Keratinocyte (primary cell): ENCODE results near the gene TBC1D22B. TPM values are rescaled to one million over a fixed set of nuclear protein-coding genes. Genes with fewer than 3 reads are reported as not detected.

Experiments
- DNase-seq: peaks from one replicate; pipeline ENCODE4 v3.0.0-alpha.2; 2011; ENCODE audit warnings: low read depth, missing footprints, low spot score
- FAIRE-seq: peaks from 2 replicates; lab custom pipeline; 2011; peaks lifted over from hg19 to GRCh38; lab: Jason Lieb, UNC
- H2AFZ ChIP-seq: 2 replicates; pipeline ENCODE4 v1.6.0; 2012; ENCODE audit warnings: low read length, control low read depth, inconsistent platforms; ENCODE audit not compliant: control insufficient read depth
- H3K27ac ChIP-seq: 2 replicates; pipeline ENCODE4 v1.5.1; 2011; ENCODE audit warnings: low read length; ENCODE audit not compliant: control insufficient read depth, insufficient read depth
- H3K27me3 ChIP-seq: 3 replicates; pipeline ENCODE4 v1.6.0; 2011; ENCODE audit warnings: low read length; ENCODE audit not compliant: control insufficient read depth, insufficient read depth; ENCODE audit errors: extremely low read depth
- H3K36me3 ChIP-seq, 2 experiments: 2 replicates in 1 of 2; 3 replicates in 1 of 2; pipeline ENCODE4 v1.5.1; 2011; ENCODE audit warnings: low read length in 2 of 2, mild to moderate bottlenecking in 1 of 2; ENCODE audit not compliant: control insufficient read depth in 2 of 2, insufficient read depth in 2 of 2; ENCODE audit errors: extremely low read depth in 1 of 2
- H3K4me1 ChIP-seq: 3 replicates; pipeline ENCODE4 v1.5.1; 2011; ENCODE audit warnings: low read length; ENCODE audit not compliant: control insufficient read depth, insufficient read depth; ENCODE audit errors: extremely low read depth
- H3K4me2 ChIP-seq: 3 replicates; pipeline ENCODE4 v1.6.0; 2011; ENCODE audit warnings: low read depth, low read length; ENCODE audit not compliant: control insufficient read depth, insufficient read depth; ENCODE audit errors: extremely low read depth
- H3K4me3 ChIP-seq, 3 experiments: fragments of 200-600 bp in 1 of 3; sonication (generic) in 1 of 3; 2 replicates in 2 of 3; 3 replicates in 1 of 3; pipeline ENCODE4 v1.5.1; 2011 to 2016; ENCODE audit warnings: low read length in 3 of 3, mild to moderate bottlenecking in 3 of 3, control low read depth in 2 of 3, inconsistent platforms in 1 of 3, low read depth in 1 of 3, mixed read lengths in 1 of 3, mixed run types in 1 of 3, moderate library complexity in 1 of 3; ENCODE audit not compliant: control insufficient read depth in 2 of 3, insufficient read depth in 2 of 3; ENCODE audit errors: extremely low read depth in 1 of 3
- H3K79me2 ChIP-seq: 2 replicates; pipeline ENCODE4 v1.6.0; 2012; ENCODE audit warnings: low read length; ENCODE audit not compliant: control insufficient read depth, insufficient read depth
- H3K9ac ChIP-seq: 3 replicates; pipeline ENCODE4 v1.6.0; 2011; ENCODE audit warnings: low read length; ENCODE audit not compliant: control insufficient read depth, insufficient read depth; ENCODE audit errors: extremely low read depth
- H3K9me1 ChIP-seq: 3 replicates; pipeline ENCODE4 v1.6.0; 2011; ENCODE audit warnings: low read length; ENCODE audit not compliant: control insufficient read depth, insufficient read depth; ENCODE audit errors: extremely low read depth
- H3K9me3 ChIP-seq: 2 replicates; pipeline ENCODE4 v1.5.1; 2012; ENCODE audit warnings: low read depth, low read length; ENCODE audit not compliant: control insufficient read depth
- H4K20me1 ChIP-seq: 3 replicates; pipeline ENCODE4 v1.6.0; 2011; ENCODE audit warnings: low read length; ENCODE audit not compliant: control insufficient read depth, insufficient read depth; ENCODE audit errors: extremely low read depth
- EZH2 ChIP-seq: IDR thresholded peaks from one replicate; pipeline ENCODE4 v1.6.1; 2012; ENCODE audit warnings: inconsistent platforms, mild to moderate bottlenecking, low read length, moderate library complexity
- dilution Hi-C: fragments of 300-500 bp; cut with MboI; formaldehyde crosslinking; loops from one replicate; pipeline ENCODE4 v1.7.0; 2020; ENCODE audit warnings: low sequenced_read_pairs; ENCODE audit not compliant: extremely low pct_ligation_motif_present
- polyA plus RNA-seq, 5 experiments: library from polyadenylated mRNA; depleted of rRNA in 3 of 5; stranded (reverse) in 3 of 5; stranded (forward) in 1 of 5; unstranded in 1 of 5; fragments of >200 nt; gene quantifications; 1 replicate in 1 of 5; 2 replicates in 3 of 5; 3 replicates in 1 of 5; pipeline versions ENCODE4 v1.2.1 to v1.2.3, GENCODE V29; 2011 to 2012; ENCODE audit warnings: missing spikeins in 2 of 5, low read depth in 1 of 5, low replicate concordance in 1 of 5
- TF ChIP-seq, protein P1 (sequence below), 3 experiments: IDR thresholded peaks in 1 of 3; conservative IDR thresholded peaks in 1 of 3; optimal IDR thresholded peaks in 1 of 3; 2 replicates in 2 of 3; 3 replicates in 1 of 3; pipeline versions ENCODE3 to v1.5.1; 2011; ENCODE audit warnings: low read length in 3 of 3, mild to moderate bottlenecking in 3 of 3, moderate library complexity in 2 of 3, control low read depth in 1 of 3, inconsistent platforms in 1 of 3; ENCODE audit not compliant: insufficient read depth in 2 of 3; ENCODE audit errors: extremely low read depth in 1 of 3

TBC1D22B gene
- polyA plus RNA-seq, 1 donor (not counting 4 experiments of a cell fraction or from before 2014, with no cell fraction given): 5.9 TPM

GRCh38 chr6:37351027-37351426, 93.5 kb downstream of the TBC1D22B start:
- dilution Hi-C loops: no loop called here
- Histone ChIP-seq H3K9ac (no peak overlapping the region), H3K4me3 (no peak overlapping the region), H3K27ac (no peak overlapping the region), H3K4me2 (no peak overlapping the region), H3K9me3 (no peaks in the 10 kb centered on the region), H3K9me1 (no peaks in the 10 kb centered on the region), H3K79me2 (peaks cover 22% of the 10 kb centered on the region), H3K4me1 (peaks cover 12% of the 10 kb centered on the region), H2AFZ (no peak overlapping the region), H4K20me1 (no peaks in the 10 kb centered on the region), H3K27me3 (no peaks in the 10 kb centered on the region), H3K36me3 (no peaks in the 10 kb centered on the region)
- no peak for FAIRE-seq
- no peak for DNase-seq
- TF ChIP-seq EZH2: no peak
- TF ChIP-seq, protein P1, sequence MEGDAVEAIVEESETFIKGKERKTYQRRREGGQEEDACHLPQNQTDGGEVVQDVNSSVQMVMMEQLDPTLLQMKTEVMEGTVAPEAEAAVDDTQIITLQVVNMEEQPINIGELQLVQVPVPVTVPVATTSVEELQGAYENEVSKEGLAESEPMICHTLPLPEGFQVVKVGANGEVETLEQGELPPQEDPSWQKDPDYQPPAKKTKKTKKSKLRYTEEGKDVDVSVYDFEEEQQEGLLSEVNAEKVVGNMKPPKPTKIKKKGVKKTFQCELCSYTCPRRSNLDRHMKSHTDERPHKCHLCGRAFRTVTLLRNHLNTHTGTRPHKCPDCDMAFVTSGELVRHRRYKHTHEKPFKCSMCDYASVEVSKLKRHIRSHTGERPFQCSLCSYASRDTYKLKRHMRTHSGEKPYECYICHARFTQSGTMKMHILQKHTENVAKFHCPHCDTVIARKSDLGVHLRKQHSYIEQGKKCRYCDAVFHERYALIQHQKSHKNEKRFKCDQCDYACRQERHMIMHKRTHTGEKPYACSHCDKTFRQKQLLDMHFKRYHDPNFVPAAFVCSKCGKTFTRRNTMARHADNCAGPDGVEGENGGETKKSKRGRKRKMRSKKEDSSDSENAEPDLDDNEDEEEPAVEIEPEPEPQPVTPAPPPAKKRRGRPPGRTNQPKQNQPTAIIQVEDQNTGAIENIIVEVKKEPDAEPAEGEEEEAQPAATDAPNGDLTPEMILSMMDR (optimal IDR thresholded peaks at IDR 0.05 in 1 of 3, IDR thresholded peaks at IDR 0.05 in 1 of 3, conservative IDR thresholded peaks at IDR 0.05 in 1 of 3; ENCODE audit: extremely low read depth in 1 of 3, insufficient read depth in 2 of 3, low read length in 3 of 3): no peak

DNA sequence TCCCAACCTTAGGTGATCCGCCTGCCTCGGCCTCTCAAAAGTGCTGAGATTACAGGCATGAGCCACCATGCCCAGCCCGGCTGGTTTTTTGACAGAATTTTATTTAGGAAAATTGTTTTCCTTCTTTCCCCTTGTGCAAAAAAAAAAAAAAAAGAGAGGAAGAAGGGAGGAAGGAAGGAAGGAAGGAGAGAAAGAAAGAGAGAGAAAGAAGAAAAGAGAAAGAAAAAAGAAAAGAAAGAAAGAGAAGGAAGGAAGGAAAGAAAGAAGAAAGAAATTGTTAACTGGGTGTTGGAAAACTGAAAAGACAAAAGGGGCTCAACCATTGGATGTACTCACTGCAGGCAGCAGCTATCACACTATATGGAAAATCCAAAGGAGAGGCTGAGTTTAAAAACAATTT, 94.8 kb downstream of the TBC1D22B start:
- no peak overlapping the region for H3K4me3 ChIP-seq
- no peak for FAIRE-seq
- H3K4me1 ChIP-seq: peaks cover 12% of the 10 kb centered on the region
- H3K9ac ChIP-seq: no peak overlapping the region
- H3K4me2 ChIP-seq: no peak overlapping the region
- H4K20me1 ChIP-seq: no peaks in the 10 kb centered on the region
- no peak overlapping the region for H3K27ac ChIP-seq
- DNase-seq: no peak
- H3K9me3 ChIP-seq: no peaks in the 10 kb centered on the region
- no peaks in the 10 kb centered on the region for H3K27me3 ChIP-seq
- H3K79me2 ChIP-seq: peaks cover 36% of the 10 kb centered on the region
- H2AFZ ChIP-seq: no peak overlapping the region
- H3K9me1 ChIP-seq: no peaks in the 10 kb centered on the region
- TF ChIP-seq EZH2: no peak
- TF ChIP-seq, protein P1 (optimal IDR thresholded peaks at IDR 0.05 in 1 of 3, IDR thresholded peaks at IDR 0.05 in 1 of 3, conservative IDR thresholded peaks at IDR 0.05 in 1 of 3; ENCODE audit: extremely low read depth in 1 of 3, insufficient read depth in 2 of 3, low read length in 3 of 3): no peak
- dilution Hi-C loops: no loop called here
- H3K36me3 ChIP-seq: no peaks in the 10 kb centered on the region
